K562 (cell line): ENCODE data around the gene CXCL14. TPM values are rescaled to one million over a fixed set of nuclear protein-coding genes. Genes with fewer than 3 reads are reported as not detected.

Experiments used
- ATAC-seq: fragments of 200-7000 bp; cut with Tn5 transposase; 3 replicates; pipeline ENCODE4 v1.9.1; 2020; ENCODE audit warnings: moderate library complexity
- BruUV-seq: library from RNA; stranded (reverse); fragments of 400-500 nt; replicated peaks from 2 replicates; lab custom pipeline; 2021; lab: Mats Ljungman, UMichigan
- CTCF ChIA-PET: fragments of 300-600 bp; formaldehyde crosslinking; extraction: SDS; loops from one replicate; lab custom pipeline; 2021; ENCODE audit warnings: low intra/inter-chr PET ratio; lab: Yijun Ruan, JAX
- POLR2A ChIA-PET: fragments of 300-600, 350-650 bp; sonication (Branson Sonifier 250); formaldehyde crosslinking; extraction: SDS; loops from one replicate; lab custom pipeline; 2021; ENCODE audit warnings: antibody characterized with exemption, inconsistent platforms; lab: Yijun Ruan, JAX
- DNase-seq, 4 experiments: peaks; one replicate each; pipeline versions ENCODE4 v3.0.0 to v3.0.0-alpha.2; 2011 to 2018; ENCODE audit warnings: low spot score in 3 of 4, mixed read lengths in 3 of 4; ENCODE audit errors: extremely low read depth in 1 of 4
- FAIRE-seq: peaks from 2 replicates; lab custom pipeline; 2011; peaks lifted over from hg19 to GRCh38; lab: Jason Lieb, UNC
- H2AFZ ChIP-seq: 2 replicates; pipeline ENCODE4 v1.6.0; 2011; ENCODE audit warnings: low read depth, low read length, control low read depth, inconsistent platforms
- H3K27ac ChIP-seq: fragments of 200-600 bp; 3 replicates; pipeline ENCODE4 v1.8.0; 2011; ENCODE audit warnings: low read depth, mild to moderate bottlenecking, control low read depth, inconsistent platforms, low read length, moderate library complexity, mixed read lengths; ENCODE audit errors: extremely low read depth
- H3K27me3 ChIP-seq, 2 experiments: fragments of 300-600 bp in 1 of 2; 2 replicates in 1 of 2; 3 replicates in 1 of 2; pipeline versions ENCODE4 v1.6.0 to v1.8.0; 2011; ENCODE audit warnings: inconsistent platforms in 2 of 2, low read length in 2 of 2, mild to moderate bottlenecking in 1 of 2, mixed read lengths in 1 of 2, moderate library complexity in 1 of 2; ENCODE audit not compliant: control insufficient read depth in 2 of 2, insufficient read depth in 2 of 2
- H3K36me3 ChIP-seq: fragments of 300-600 bp; 3 replicates; pipeline ENCODE4 v1.8.0; 2011; ENCODE audit warnings: mild to moderate bottlenecking, low read length, inconsistent platforms; ENCODE audit not compliant: control insufficient read depth, insufficient read depth
- H3K4me1 ChIP-seq, 2 experiments: fragments of 200-600 bp in 1 of 2; replicated peaks in 1 of 2; 2 replicates in 1 of 2; 3 replicates in 1 of 2; pipeline versions ENCODE4 v1.5.1 to v1.8.0; 2011; ENCODE audit warnings: inconsistent platforms in 2 of 2, low read length in 2 of 2, mild to moderate bottlenecking in 1 of 2, mixed read lengths in 1 of 2, moderate library complexity in 1 of 2; ENCODE audit not compliant: control insufficient read depth in 2 of 2, insufficient read depth in 2 of 2
- H3K4me2 ChIP-seq: 2 replicates; pipeline ENCODE4 v1.6.1; 2011; ENCODE audit warnings: low read length, control low read depth, inconsistent platforms, mixed read lengths; ENCODE audit not compliant: insufficient read depth
- H3K4me3 ChIP-seq: fragments of 200-600 bp; sonication (generic), shearing (Covaris generic); 2 replicates; pipeline ENCODE4 v1.5.1; 2016; ENCODE audit warnings: control low read depth, inconsistent platforms
- H3K79me2 ChIP-seq: fragments of 200-600 bp; 3 replicates; pipeline ENCODE4 v1.8.0; 2011; ENCODE audit warnings: low read length, inconsistent platforms; ENCODE audit not compliant: control insufficient read depth, insufficient read depth
- H3K9ac ChIP-seq, 2 experiments: 2 replicates each; pipeline versions ENCODE4 v1.6.0 to v1.6.1; 2011; ENCODE audit warnings: low read depth in 2 of 2, low read length in 2 of 2, control low read depth in 1 of 2, inconsistent platforms in 1 of 2, mild to moderate bottlenecking in 1 of 2, mixed read lengths in 1 of 2; ENCODE audit not compliant: insufficient read depth in 1 of 2
- H3K9me1 ChIP-seq: one replicate; pipeline ENCODE4 v1.6.0; 2011; ENCODE audit warnings: inconsistent platforms, mild to moderate bottlenecking, low read length, moderate library complexity; ENCODE audit not compliant: control insufficient read depth, insufficient read depth
- H3K9me3 ChIP-seq: replicated peaks from 2 replicates; pipeline ENCODE4 v1.5.1; 2011; ENCODE audit warnings: low read depth, low read length, inconsistent platforms; ENCODE audit not compliant: control insufficient read depth, insufficient read depth
- H4K20me1 ChIP-seq: replicated peaks from 2 replicates; pipeline ENCODE4 v1.6.1; 2011; ENCODE audit warnings: low read length, inconsistent platforms, mixed read lengths; ENCODE audit not compliant: control insufficient read depth, insufficient read depth
- CREB5 ChIP-seq: fragments of 250-450 bp; sonication (Bioruptor Pico); IDR thresholded peaks from 2 replicates; pipeline ENCODE4 v1.5.0; 2020; ENCODE audit warnings: mild to moderate bottlenecking
- FOXP1 ChIP-seq: sonication (generic); formaldehyde crosslinking; IDR thresholded peaks from 2 replicates; pipeline ENCODE4 v1.8.0; 2022; ENCODE audit warnings: mild to moderate bottlenecking, missing genetic modification reagents
- GATA2 ChIP-seq: sonication (generic); formaldehyde crosslinking; IDR thresholded peaks from 2 replicates; pipeline ENCODE4 v1.4.0; 2020; ENCODE audit warnings: mild to moderate bottlenecking, missing genetic modification reagents
- NELFE ChIP-seq: IDR thresholded peaks from 2 replicates; pipeline ENCODE4 v1.6.1; 2011; ENCODE audit warnings: mild to moderate bottlenecking; ENCODE audit not compliant: insufficient read depth, insufficient read length
- PTBP1 ChIP-seq: fragments of 200-400 bp; formaldehyde crosslinking; IDR thresholded peaks from 2 replicates; pipeline ENCODE4 v1.6.1; 2017; ENCODE audit warnings: low read depth, low read length
- RBM14 ChIP-seq: fragments of 200-400 bp; formaldehyde crosslinking; IDR thresholded peaks from 2 replicates; pipeline ENCODE4 v1.6.1; 2018; ENCODE audit warnings: low read depth, mild to moderate bottlenecking, low read length, moderate library complexity, borderline replicate concordance; ENCODE audit not compliant: insufficient read depth
- SMARCA4 ChIP-seq: fragments of 450-650 bp; IDR thresholded peaks from 2 replicates; pipeline ENCODE4 v1.6.1; 2016
- ZNF57 ChIP-seq: fragments of 450-650 bp; formaldehyde crosslinking; IDR thresholded peaks from 2 replicates; pipeline ENCODE4 v1.4.0; 2020; ENCODE audit warnings: mild to moderate bottlenecking, moderate library complexity
- WGBS: fragments of 100-300 bp; shearing (Covaris generic); methylation state at CpG from one replicate; pipeline ENCODE4 v1.1.6; 2016; ENCODE audit warnings: low coverage, mixed read lengths; ENCODE audit not compliant: insufficient coverage; ENCODE audit errors: missing lambda C conversion rate; 5-methylcytosine and 5-hydroxymethylcytosine counted together
- in situ Hi-C: fragments of 300-500 bp; cut with MboI; formaldehyde crosslinking; loops from 4 replicates; pipeline ENCODE4 v1.15.0; 2018; ENCODE audit warnings: inconsistent platforms, mixed read lengths
- intact Hi-C: fragments of 100-400 bp; cut with micrococcal nuclease; formaldehyde crosslinking; loops from 2 replicates; pipeline ENCODE4 v1.14.2; 2022
- polyA plus RNA-seq, 8 experiments: library from polyadenylated mRNA; depleted of rRNA in 4 of 8; stranded (reverse) in 5 of 8; unstranded in 3 of 8; fragments of >200 nt; fragmentation: Nextera tagmentation in 2 of 8; fragmentation: Illumina TruSeq in 1 of 8; extraction: Ambion mirVana in 2 of 8; extraction: Trizol in 1 of 8; gene quantifications; 2 replicates each; pipeline versions ENCODE4 v1.2.1 to v1.2.3, GENCODE V29; 2011 to 2014; ENCODE audit warnings: inconsistent platforms in 1 of 8, missing spikeins in 1 of 8
- total RNA-seq, 7 experiments: library from RNA; depleted of rRNA in 6 of 7; stranded (reverse); fragments of >200 nt in 6 of 7; fragmentation: Illumina TruSeq in 2 of 7; extraction: Trizol in 2 of 7; gene quantifications; 2 replicates each; pipeline versions ENCODE4 v1.2.1 to v1.2.3, GENCODE V29; 2011 to 2021; ENCODE audit warnings: low replicate concordance in 1 of 7
- TF ChIP-seq, protein P1 (sequence below), 2 experiments: IDR thresholded peaks; 2 replicates each; pipeline ENCODE4 v1.6.1; 2011; ENCODE audit warnings: borderline replicate concordance in 1 of 2, control low read depth in 1 of 2, low read depth in 1 of 2, low read length in 1 of 2, mild to moderate bottlenecking in 1 of 2, mixed read lengths in 1 of 2, moderate library complexity in 1 of 2; ENCODE audit not compliant: insufficient read depth in 1 of 2, insufficient read length in 1 of 2, poor library complexity in 1 of 2, severe bottlenecking in 1 of 2; ENCODE audit errors: extremely low read depth in 1 of 2
- TF ChIP-seq, protein P2 (sequence below): sonication (generic); formaldehyde crosslinking; IDR thresholded peaks from 2 replicates; pipeline ENCODE4 v1.8.1; 2022; ENCODE audit warnings: missing genetic modification reagents

CXCL14 gene
- total and polyA plus RNA-seq, 9 of the 15 experiments (the other 6 are each of a cell fraction or from before 2014, with no cell fraction given), result not detected

- intact Hi-C loops, result no loop called here
- H2AFZ ChIP-seq, result no peak overlapping the region
- DNase-seq (no peak), ATAC-seq (no peak), FAIRE-seq (no peak)
- no peak overlapping the region for H3K4me2 ChIP-seq
- ChIA-PET POLR2A (interaction anchor here (0.7 kb wide), 1 partner anchor 454 kb away, joined by 5 read pairs; no protein-coding TSS in a partner anchor), CTCF (no interaction called here)
- no peaks in the 10 kb centered on the region for H3K9me1 ChIP-seq
- no TSS peak for BruUV-seq
- H4K20me1 ChIP-seq, result no peaks in the 10 kb centered on the region
- H3K27me3 ChIP-seq, result peaks cover 0 to 47% of the 10 kb centered on the region in 2 experiments; a peak in 2 of 5 replicates
- no peak overlapping the region for H3K27ac ChIP-seq
- H3K9me3 ChIP-seq, result no peaks in the 10 kb centered on the region
- H3K79me2 ChIP-seq, result no peaks in the 10 kb centered on the region
- no peak for TF ChIP-seq RBM14
- no peak for TF ChIP-seq CREB5 (CRISPR knock-in tag)
- TF ChIP-seq ZNF57 (CRISPR knock-in tag), result no peak
- no peak for TF ChIP-seq FOXP1
- no peak for TF ChIP-seq SMARCA4
- TF ChIP-seq, protein P1, sequence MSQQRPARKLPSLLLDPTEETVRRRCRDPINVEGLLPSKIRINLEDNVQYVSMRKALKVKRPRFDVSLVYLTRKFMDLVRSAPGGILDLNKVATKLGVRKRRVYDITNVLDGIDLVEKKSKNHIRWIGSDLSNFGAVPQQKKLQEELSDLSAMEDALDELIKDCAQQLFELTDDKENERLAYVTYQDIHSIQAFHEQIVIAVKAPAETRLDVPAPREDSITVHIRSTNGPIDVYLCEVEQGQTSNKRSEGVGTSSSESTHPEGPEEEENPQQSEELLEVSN (IDR thresholded peaks at IDR 0.05; ENCODE audit: borderline replicate concordance in 1 of 2, extremely low read depth in 1 of 2, insufficient read depth in 1 of 2, insufficient read length in 1 of 2, low read depth in 1 of 2, low read length in 1 of 2, poor library complexity in 1 of 2, severe bottlenecking in 1 of 2), result no peak
- TF ChIP-seq, protein P2, sequence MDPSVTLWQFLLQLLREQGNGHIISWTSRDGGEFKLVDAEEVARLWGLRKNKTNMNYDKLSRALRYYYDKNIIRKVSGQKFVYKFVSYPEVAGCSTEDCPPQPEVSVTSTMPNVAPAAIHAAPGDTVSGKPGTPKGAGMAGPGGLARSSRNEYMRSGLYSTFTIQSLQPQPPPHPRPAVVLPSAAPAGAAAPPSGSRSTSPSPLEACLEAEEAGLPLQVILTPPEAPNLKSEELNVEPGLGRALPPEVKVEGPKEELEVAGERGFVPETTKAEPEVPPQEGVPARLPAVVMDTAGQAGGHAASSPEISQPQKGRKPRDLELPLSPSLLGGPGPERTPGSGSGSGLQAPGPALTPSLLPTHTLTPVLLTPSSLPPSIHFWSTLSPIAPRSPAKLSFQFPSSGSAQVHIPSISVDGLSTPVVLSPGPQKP (CRISPR knock-in tag), result no peak
- no peak for TF ChIP-seq NELFE
- TF ChIP-seq PTBP1, result no peak
- no peak for TF ChIP-seq GATA2
- no peaks in the 10 kb centered on the region for H3K36me3 ChIP-seq
- no peak overlapping the region for H3K9ac ChIP-seq
- WGBS, result 3% methylated on average over 2 of the region's 2 CpGs
- in situ Hi-C loops, result no loop called here
- H3K4me1 ChIP-seq, result peaks cover 0 to under 1% of the 10 kb centered on the region in 2 experiments; a peak in 1 of 5 replicates
- no peak overlapping the region for H3K4me3 ChIP-seq
These were observed 5.5 kb upstream of the CXCL14 start for GRCh38 chr5:135584276-135584675.
